IMR-90 (cell line): ENCODE data around the gene TMEM74B. TPM values are rescaled to one million over a fixed set of nuclear protein-coding genes. Genes with fewer than 3 reads are reported as not detected.

ENCODE experiments used
- ATAC-seq: fragments of 200-7000 bp; cut with Tn5 transposase; 2 replicates; pipeline ENCODE4 v1.9.1; 2020; ENCODE audit warnings: low read depth, mild to moderate bottlenecking, moderate library complexity
- BruUV-seq: library from RNA; stranded (reverse); fragments of 400-500 nt; replicated peaks from 2 replicates; lab custom pipeline; 2021; lab: Mats Ljungman, UMichigan
- CTCF ChIA-PET: fragments of 300-600 bp; formaldehyde crosslinking; extraction: SDS; loops from one replicate; lab custom pipeline; 2021; ENCODE audit warnings: antibody characterized with exemption; lab: Yijun Ruan, JAX
- POLR2A ChIA-PET: fragments of 300-600 bp; sonication (Branson Sonifier 250); formaldehyde crosslinking; loops from one replicate; lab custom pipeline; 2022; ENCODE audit warnings: antibody characterized with exemption; ENCODE audit not compliant: unreplicated experiment; lab: Charles Lee
- DNase-seq: peaks from one replicate; pipeline ENCODE4 v3.0.0; 2013
- H2AFZ ChIP-seq: replicated peaks from 2 replicates; pipeline ENCODE3; 2013; ENCODE audit warnings: low read length, mild to moderate bottlenecking; ENCODE audit not compliant: poor library complexity
- H2AK5ac ChIP-seq: 2 replicates; pipeline ENCODE4 v1.6.1; 2013; ENCODE audit warnings: low read depth, low read length, inconsistent platforms
- H2AK9ac ChIP-seq: replicated peaks from 2 replicates; pipeline ENCODE3; 2013; ENCODE audit warnings: mild to moderate bottlenecking, low read depth, low read length, moderate library complexity; ENCODE audit not compliant: poor library complexity
- H2BK120ac ChIP-seq: 2 replicates; pipeline ENCODE4 v1.6.1; 2013; ENCODE audit warnings: low read depth, low read length, inconsistent platforms
- H2BK15ac ChIP-seq: 3 replicates; pipeline ENCODE4 v1.6.1; 2013; ENCODE audit warnings: low read depth, low read length, inconsistent platforms
- H2BK20ac ChIP-seq: 2 replicates; pipeline ENCODE4 v1.6.1; 2013; ENCODE audit warnings: low read depth, mild to moderate bottlenecking, inconsistent platforms, low read length, moderate library complexity
- H2BK5ac ChIP-seq: 2 replicates; pipeline ENCODE4 v1.6.1; 2013; ENCODE audit warnings: mild to moderate bottlenecking, low read depth, low read length, inconsistent platforms; ENCODE audit not compliant: poor library complexity, severe bottlenecking
- H3K14ac ChIP-seq: replicated peaks from 2 replicates; pipeline ENCODE4 v1.6.1; 2013; ENCODE audit warnings: low read depth, low read length, inconsistent platforms
- H3K18ac ChIP-seq: 2 replicates; pipeline ENCODE4 v1.6.1; 2013; ENCODE audit warnings: low read depth, low read length, control low read depth
- H3K23ac ChIP-seq: 2 replicates; pipeline ENCODE4 v1.6.1; 2013; ENCODE audit warnings: low read depth, low read length, inconsistent platforms
- H3K27ac ChIP-seq: 2 replicates; pipeline ENCODE4 v1.5.1; 2013; ENCODE audit warnings: mild to moderate bottlenecking, control low read depth, low read length; ENCODE audit not compliant: insufficient read depth
- H3K27me3 ChIP-seq: 2 replicates; pipeline ENCODE4 v1.6.1; 2013; ENCODE audit warnings: low read length; ENCODE audit not compliant: control insufficient read depth, insufficient read depth
- H3K36me3 ChIP-seq: 2 replicates; pipeline ENCODE4 v1.6.1; 2013; ENCODE audit warnings: low read length, mixed read lengths; ENCODE audit not compliant: control insufficient read depth, insufficient read depth
- H3K4ac ChIP-seq: 2 replicates; pipeline ENCODE4 v1.6.1; 2013; ENCODE audit warnings: low read depth, low read length, inconsistent platforms
- H3K4me1 ChIP-seq: 2 replicates; pipeline ENCODE4 v1.6.1; 2013; ENCODE audit warnings: low read length, mixed read lengths; ENCODE audit not compliant: control insufficient read depth, insufficient read depth
- H3K4me2 ChIP-seq: 2 replicates; pipeline ENCODE4 v1.6.1; 2013; ENCODE audit warnings: low read depth, mild to moderate bottlenecking, control low read depth, low read length, moderate library complexity
- H3K4me3 ChIP-seq: 2 replicates; pipeline ENCODE4 v1.5.1; 2013; ENCODE audit warnings: low read depth, mild to moderate bottlenecking, control low read depth, low read length, moderate library complexity; ENCODE audit not compliant: insufficient read depth
- H3K56ac ChIP-seq: 2 replicates; pipeline ENCODE4 v1.6.1; 2013; ENCODE audit warnings: low read length, inconsistent platforms; ENCODE audit not compliant: insufficient read depth; ENCODE audit errors: extremely low read depth
- H3K79me1 ChIP-seq, 2 experiments: 2 replicates each; pipeline ENCODE4 v1.6.1; 2013; ENCODE audit warnings: low read length in 2 of 2, inconsistent platforms in 1 of 2, low read depth in 1 of 2
- H3K9ac ChIP-seq: 2 replicates; pipeline ENCODE4 v1.6.1; 2013; ENCODE audit warnings: low read depth, low read length, control low read depth
- H3K9me1 ChIP-seq: 2 replicates; pipeline ENCODE4 v1.6.1; 2013; ENCODE audit warnings: low read length, inconsistent platforms; ENCODE audit not compliant: insufficient read depth
- H3K9me3 ChIP-seq: 2 replicates; pipeline ENCODE4 v1.6.1; 2013; ENCODE audit warnings: low read length; ENCODE audit not compliant: control insufficient read depth, insufficient read depth
- H4K20me1 ChIP-seq: 2 replicates; pipeline ENCODE4 v1.6.1; 2013; ENCODE audit warnings: low read length, inconsistent platforms; ENCODE audit not compliant: insufficient read depth
- H4K5ac ChIP-seq: 2 replicates; pipeline ENCODE4 v1.6.1; 2013; ENCODE audit warnings: mild to moderate bottlenecking, low read depth, low read length, control low read depth
- H4K8ac ChIP-seq, 2 experiments: 2 replicates each; pipeline ENCODE4 v1.6.1; 2013; ENCODE audit warnings: low read depth in 2 of 2, low read length in 2 of 2, control low read depth in 1 of 2, inconsistent platforms in 1 of 2
- H4K91ac ChIP-seq: 2 replicates; pipeline ENCODE4 v1.6.1; 2013; ENCODE audit warnings: low read depth, low read length, inconsistent platforms; ENCODE audit not compliant: insufficient read depth
- BHLHE40 ChIP-seq: fragments of 150-350 bp; IDR thresholded peaks from 2 replicates; pipeline ENCODE4 v1.6.1; 2016; ENCODE audit warnings: mild to moderate bottlenecking, low read depth, low read length
- CEBPB ChIP-seq: IDR thresholded peaks from 2 replicates; pipeline ENCODE4 v1.6.1; 2012; ENCODE audit warnings: low read depth, low read length, improper control_type of control experiment
- CTCF ChIP-seq: conservative IDR thresholded peaks from 2 replicates; pipeline ENCODE4 v1.5.1; 2012; ENCODE audit warnings: mild to moderate bottlenecking, low read depth, low read length, improper control_type of control experiment
- FOS ChIP-seq: fragments of 150-350 bp; IDR thresholded peaks from 2 replicates; pipeline ENCODE4 v1.6.1; 2016; ENCODE audit warnings: low read depth, low read length
- MAZ ChIP-seq: IDR thresholded peaks from 2 replicates; pipeline ENCODE4 v1.6.1; 2012; ENCODE audit warnings: low read depth, mild to moderate bottlenecking, low read length, improper control_type of control experiment, moderate library complexity, borderline replicate concordance
- MXI1 ChIP-seq: IDR thresholded peaks from 2 replicates; pipeline ENCODE4 v1.6.1; 2012; ENCODE audit warnings: low read depth, mild to moderate bottlenecking, low read length, moderate library complexity, borderline replicate concordance
- NFE2L2 ChIP-seq: fragments of 150-350 bp; IDR thresholded peaks from 2 replicates; pipeline ENCODE4 v1.6.1; 2016; ENCODE audit warnings: low read depth, mild to moderate bottlenecking, low read length
- POLR2A ChIP-seq: IDR thresholded peaks from 2 replicates; pipeline ENCODE4 v1.6.1; 2012; ENCODE audit warnings: mild to moderate bottlenecking, low read depth, low read length
- RAD21 ChIP-seq: IDR thresholded peaks from 2 replicates; pipeline ENCODE4 v1.6.1; 2012; ENCODE audit warnings: low read length, improper control_type of control experiment
- RCOR1 ChIP-seq: IDR thresholded peaks from 2 replicates; pipeline ENCODE4 v1.6.1; 2012; ENCODE audit warnings: mild to moderate bottlenecking, low read length, improper control_type of control experiment; ENCODE audit not compliant: insufficient replicate concordance
- SMC3 ChIP-seq: fragments of 150-350 bp; IDR thresholded peaks from 2 replicates; pipeline ENCODE4 v1.6.1; 2016; ENCODE audit warnings: low read depth, mild to moderate bottlenecking, antibody characterized with exemption, low read length, moderate library complexity
- USF2 ChIP-seq: fragments of 150-350 bp; IDR thresholded peaks from 2 replicates; pipeline ENCODE4 v1.6.1; 2017; ENCODE audit warnings: mild to moderate bottlenecking, antibody characterized with exemption, low read length, low read depth
- WGBS, 2 experiments: methylation state at CpG; one replicate each; pipeline versions ENCODE4 v1.1.5 to v1.1.7; 2013; ENCODE audit warnings: missing lambda C conversion rate in 2 of 2; ENCODE audit not compliant: insufficient read length in 1 of 2; ENCODE audit errors: extremely low coverage in 2 of 2; 5-methylcytosine and 5-hydroxymethylcytosine counted together
- dilution Hi-C: fragments of 300-500 bp; cut with HindIII; formaldehyde crosslinking; loops from one replicate; pipeline ENCODE4 v1.14.3; 2018; ENCODE audit warnings: low sequenced_read_pairs; ENCODE audit not compliant: unreplicated experiment
- in situ Hi-C: fragments of 300-500 bp; cut with MboI; formaldehyde crosslinking; loops from 3 replicates; pipeline ENCODE4 v1.14.3; 2019; ENCODE audit warnings: low sequenced_read_pairs, inconsistent platforms, mixed read lengths
- intact Hi-C: fragments of 100-400 bp; cut with micrococcal nuclease; formaldehyde crosslinking; loops from 2 replicates; pipeline ENCODE4 v1.10.0; 2022
- polyA plus RNA-seq, 3 experiments: library from polyadenylated mRNA; depleted of rRNA; stranded (reverse); fragments of >200 nt; gene quantifications; 2 replicates each; pipeline ENCODE4 v1.2.3, GENCODE V29; 2012; ENCODE audit warnings: low replicate concordance in 1 of 3
- total RNA-seq: library from RNA; depleted of rRNA; stranded (reverse); fragments of >200 nt; gene quantifications from 2 replicates; pipeline ENCODE4 v1.2.3, GENCODE V29; 2012

Gene TMEM74B
- total and polyA plus RNA-seq, 2 of the 4 experiments (the other 2 are of a cell fraction): 0.03 TPM; not detected in 1

- no peak overlapping the region for H4K91ac ChIP-seq
- H3K18ac ChIP-seq: no peak overlapping the region
- H3K4me2 ChIP-seq: no peak overlapping the region
- H4K5ac ChIP-seq: no peak overlapping the region
- no CpG with 5 or more reads among the region's 7 CpGs for WGBS, 2 experiments
- no peaks in the 10 kb centered on the region for H3K36me3 ChIP-seq
- H3K27me3 ChIP-seq: peaks cover 57% of the 10 kb centered on the region
- H4K8ac ChIP-seq: no peak overlapping the region
- H2BK20ac ChIP-seq: no peak overlapping the region
- no peak for DNase-seq
- no peak overlapping the region for H3K27ac ChIP-seq
- no peak overlapping the region for H2AK5ac ChIP-seq
- H3K9me3 ChIP-seq: peaks cover 4% of the 10 kb centered on the region; the same call in 1 of the 2 replicates
- H3K4ac ChIP-seq: no peak overlapping the region
- H3K14ac ChIP-seq: no peak overlapping the region
- in situ Hi-C loops (no loop called here), intact Hi-C loops (no loop called here), dilution Hi-C loops (no loop called here)
- H3K9ac ChIP-seq: no peak overlapping the region
- ChIA-PET CTCF (no interaction called here), POLR2A (no interaction called here)
- H2BK120ac ChIP-seq: no peak overlapping the region
- BruUV-seq: no TSS peak
- H2BK15ac ChIP-seq: no peak overlapping the region
- H3K9me1 ChIP-seq: no peaks in the 10 kb centered on the region
- no peak overlapping the region for H2AK9ac ChIP-seq
- TF ChIP-seq MXI1: no peak
- no peak for TF ChIP-seq USF2
- TF ChIP-seq SMC3: no peak
- TF ChIP-seq CEBPB: no peak
- TF ChIP-seq MAZ: no peak
- no peak for TF ChIP-seq RAD21
- TF ChIP-seq BHLHE40: no peak
- TF ChIP-seq NFE2L2: no peak
- TF ChIP-seq FOS: no peak
- TF ChIP-seq CTCF: no peak
- TF ChIP-seq RCOR1: no peak
- TF ChIP-seq POLR2A: no peak
- no peak overlapping the region for H3K4me3 ChIP-seq
- no peak overlapping the region for H2BK5ac ChIP-seq
- no peak for ATAC-seq
- H3K79me1 ChIP-seq: no peaks in the 10 kb centered on the region
- no peak overlapping the region for H2AFZ ChIP-seq
- no peaks in the 10 kb centered on the region for H3K4me1 ChIP-seq
- H3K56ac ChIP-seq: no peak overlapping the region
- no peaks in the 10 kb centered on the region for H4K20me1 ChIP-seq
- no peak overlapping the region for H3K23ac ChIP-seq
These were observed 13.0 kb upstream of the TMEM74B start for GRCh38 chr20:1197801-1198200.
